ENCODE measurements around the gene SGF29.

DNA sequence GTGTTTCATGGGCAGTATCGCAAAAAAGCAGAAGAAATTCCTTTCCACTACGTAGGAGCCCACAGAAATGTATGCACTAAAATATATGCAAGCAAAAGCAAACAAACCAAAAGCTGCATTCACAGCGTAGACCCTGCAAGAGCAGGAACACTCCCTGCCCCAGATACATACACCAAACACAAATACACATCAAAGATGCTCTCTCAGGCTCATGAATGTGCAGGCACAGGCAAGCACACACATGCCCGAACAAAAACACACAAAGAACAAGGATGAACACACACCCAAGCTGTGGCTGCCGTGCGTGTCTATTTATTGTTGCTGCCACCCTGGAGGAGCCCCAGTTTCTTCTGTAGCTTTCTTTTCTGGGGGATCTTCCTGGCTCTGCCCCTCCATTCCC is 16.6 kb upstream of the SGF29 start:
- TF ChIP-seq, protein P1, sequence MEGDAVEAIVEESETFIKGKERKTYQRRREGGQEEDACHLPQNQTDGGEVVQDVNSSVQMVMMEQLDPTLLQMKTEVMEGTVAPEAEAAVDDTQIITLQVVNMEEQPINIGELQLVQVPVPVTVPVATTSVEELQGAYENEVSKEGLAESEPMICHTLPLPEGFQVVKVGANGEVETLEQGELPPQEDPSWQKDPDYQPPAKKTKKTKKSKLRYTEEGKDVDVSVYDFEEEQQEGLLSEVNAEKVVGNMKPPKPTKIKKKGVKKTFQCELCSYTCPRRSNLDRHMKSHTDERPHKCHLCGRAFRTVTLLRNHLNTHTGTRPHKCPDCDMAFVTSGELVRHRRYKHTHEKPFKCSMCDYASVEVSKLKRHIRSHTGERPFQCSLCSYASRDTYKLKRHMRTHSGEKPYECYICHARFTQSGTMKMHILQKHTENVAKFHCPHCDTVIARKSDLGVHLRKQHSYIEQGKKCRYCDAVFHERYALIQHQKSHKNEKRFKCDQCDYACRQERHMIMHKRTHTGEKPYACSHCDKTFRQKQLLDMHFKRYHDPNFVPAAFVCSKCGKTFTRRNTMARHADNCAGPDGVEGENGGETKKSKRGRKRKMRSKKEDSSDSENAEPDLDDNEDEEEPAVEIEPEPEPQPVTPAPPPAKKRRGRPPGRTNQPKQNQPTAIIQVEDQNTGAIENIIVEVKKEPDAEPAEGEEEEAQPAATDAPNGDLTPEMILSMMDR (IDR thresholded peaks at IDR 0.05), result no peak
- no peak for TF ChIP-seq ZFX (IDR thresholded peaks at IDR 0.05; ENCODE audit: borderline replicate concordance)
